K562 (cell line): ENCODE data around the gene FMN2. TPM values are rescaled to one million over a fixed set of nuclear protein-coding genes. Genes with fewer than 3 reads are reported as not detected.

Source experiments
- ATAC-seq: fragments of 200-7000 bp; cut with Tn5 transposase; 3 replicates; pipeline ENCODE4 v1.9.1; 2020; ENCODE audit warnings: moderate library complexity
- BruUV-seq: library from RNA; stranded (reverse); fragments of 400-500 nt; replicated peaks from 2 replicates; lab custom pipeline; 2021; lab: Mats Ljungman, UMichigan
- CTCF ChIA-PET: fragments of 300-600 bp; formaldehyde crosslinking; extraction: SDS; loops from one replicate; lab custom pipeline; 2021; ENCODE audit warnings: low intra/inter-chr PET ratio; lab: Yijun Ruan, JAX
- POLR2A ChIA-PET: fragments of 300-600, 350-650 bp; sonication (Branson Sonifier 250); formaldehyde crosslinking; extraction: SDS; loops from one replicate; lab custom pipeline; 2021; ENCODE audit warnings: antibody characterized with exemption, inconsistent platforms; lab: Yijun Ruan, JAX
- DNase-seq, 4 experiments: peaks; one replicate each; pipeline versions ENCODE4 v3.0.0 to v3.0.0-alpha.2; 2011 to 2018; ENCODE audit warnings: low spot score in 3 of 4, mixed read lengths in 3 of 4; ENCODE audit errors: extremely low read depth in 1 of 4
- FAIRE-seq: peaks from 2 replicates; lab custom pipeline; 2011; peaks lifted over from hg19 to GRCh38; lab: Jason Lieb, UNC
- H2AFZ ChIP-seq: 2 replicates; pipeline ENCODE4 v1.6.0; 2011; ENCODE audit warnings: low read depth, low read length, control low read depth, inconsistent platforms
- H3K27ac ChIP-seq: fragments of 200-600 bp; 3 replicates; pipeline ENCODE4 v1.8.0; 2011; ENCODE audit warnings: low read depth, mild to moderate bottlenecking, control low read depth, inconsistent platforms, low read length, moderate library complexity, mixed read lengths; ENCODE audit errors: extremely low read depth
- H3K27me3 ChIP-seq, 2 experiments: fragments of 300-600 bp in 1 of 2; 2 replicates in 1 of 2; 3 replicates in 1 of 2; pipeline versions ENCODE4 v1.6.0 to v1.8.0; 2011; ENCODE audit warnings: inconsistent platforms in 2 of 2, low read length in 2 of 2, mild to moderate bottlenecking in 1 of 2, mixed read lengths in 1 of 2, moderate library complexity in 1 of 2; ENCODE audit not compliant: control insufficient read depth in 2 of 2, insufficient read depth in 2 of 2
- H3K36me3 ChIP-seq: fragments of 300-600 bp; 3 replicates; pipeline ENCODE4 v1.8.0; 2011; ENCODE audit warnings: mild to moderate bottlenecking, low read length, inconsistent platforms; ENCODE audit not compliant: control insufficient read depth, insufficient read depth
- H3K4me1 ChIP-seq, 2 experiments: fragments of 200-600 bp in 1 of 2; replicated peaks in 1 of 2; 2 replicates in 1 of 2; 3 replicates in 1 of 2; pipeline versions ENCODE4 v1.5.1 to v1.8.0; 2011; ENCODE audit warnings: inconsistent platforms in 2 of 2, low read length in 2 of 2, mild to moderate bottlenecking in 1 of 2, mixed read lengths in 1 of 2, moderate library complexity in 1 of 2; ENCODE audit not compliant: control insufficient read depth in 2 of 2, insufficient read depth in 2 of 2
- H3K4me2 ChIP-seq: 2 replicates; pipeline ENCODE4 v1.6.1; 2011; ENCODE audit warnings: low read length, control low read depth, inconsistent platforms, mixed read lengths; ENCODE audit not compliant: insufficient read depth
- H3K4me3 ChIP-seq: fragments of 200-600 bp; sonication (generic), shearing (Covaris generic); 2 replicates; pipeline ENCODE4 v1.5.1; 2016; ENCODE audit warnings: control low read depth, inconsistent platforms
- H3K79me2 ChIP-seq: fragments of 200-600 bp; 3 replicates; pipeline ENCODE4 v1.8.0; 2011; ENCODE audit warnings: low read length, inconsistent platforms; ENCODE audit not compliant: control insufficient read depth, insufficient read depth
- H3K9ac ChIP-seq, 2 experiments: 2 replicates each; pipeline versions ENCODE4 v1.6.0 to v1.6.1; 2011; ENCODE audit warnings: low read depth in 2 of 2, low read length in 2 of 2, control low read depth in 1 of 2, inconsistent platforms in 1 of 2, mild to moderate bottlenecking in 1 of 2, mixed read lengths in 1 of 2; ENCODE audit not compliant: insufficient read depth in 1 of 2
- H3K9me1 ChIP-seq: one replicate; pipeline ENCODE4 v1.6.0; 2011; ENCODE audit warnings: inconsistent platforms, mild to moderate bottlenecking, low read length, moderate library complexity; ENCODE audit not compliant: control insufficient read depth, insufficient read depth
- H3K9me3 ChIP-seq: replicated peaks from 2 replicates; pipeline ENCODE4 v1.5.1; 2011; ENCODE audit warnings: low read depth, low read length, inconsistent platforms; ENCODE audit not compliant: control insufficient read depth, insufficient read depth
- H4K20me1 ChIP-seq: replicated peaks from 2 replicates; pipeline ENCODE4 v1.6.1; 2011; ENCODE audit warnings: low read length, inconsistent platforms, mixed read lengths; ENCODE audit not compliant: control insufficient read depth, insufficient read depth
- ASH1L ChIP-seq: fragments of 450-650 bp; IDR thresholded peaks from 2 replicates; pipeline ENCODE4 v1.6.1; 2018; ENCODE audit warnings: borderline replicate concordance, mild to moderate bottlenecking, low read depth; ENCODE audit not compliant: partially characterized antibody
- BRD4 ChIP-seq: fragments of 200-600 bp; sonication (generic); IDR thresholded peaks from 2 replicates; pipeline ENCODE4 v1.6.1; 2017; ENCODE audit warnings: inconsistent platforms
- ILK ChIP-seq: fragments of 450-650 bp; IDR thresholded peaks from 2 replicates; pipeline ENCODE4 v1.6.1; 2016; ENCODE audit warnings: missing genetic modification characterization, low read depth, mild to moderate bottlenecking, missing compliant biosample characterization, moderate library complexity, borderline replicate concordance
- NCOA6 ChIP-seq: fragments of 450-650 bp; IDR thresholded peaks from 2 replicates; pipeline ENCODE4 v1.6.1; 2017; ENCODE audit warnings: mild to moderate bottlenecking
- POLR2G ChIP-seq: fragments of 200-400 bp; formaldehyde crosslinking; IDR thresholded peaks from 2 replicates; pipeline ENCODE4 v1.6.1; 2017; ENCODE audit warnings: low read depth, mild to moderate bottlenecking, antibody characterized with exemption, low read length, moderate library complexity
- RAD51 ChIP-seq: fragments of 450-650 bp; IDR thresholded peaks from 2 replicates; pipeline ENCODE4 v1.7.1; 2016; ENCODE audit warnings: low read depth, mild to moderate bottlenecking, borderline replicate concordance
- XRCC5 ChIP-seq: fragments of 200-400 bp; formaldehyde crosslinking; IDR thresholded peaks from 2 replicates; pipeline ENCODE4 v1.6.1; 2017; ENCODE audit warnings: low read depth, mild to moderate bottlenecking, low read length
- ZNF217 ChIP-seq: sonication (generic); formaldehyde crosslinking; IDR thresholded peaks from 2 replicates; pipeline ENCODE4 v1.8.0; 2022; ENCODE audit warnings: mild to moderate bottlenecking, missing genetic modification reagents
- ZNF324 ChIP-seq: fragments of 250-450 bp; sonication (Bioruptor Pico); IDR thresholded peaks from 2 replicates; pipeline ENCODE4 v1.4.0; 2020; ENCODE audit warnings: mild to moderate bottlenecking
- ZNF431 ChIP-seq: sonication (generic); formaldehyde crosslinking; IDR thresholded peaks from 2 replicates; pipeline ENCODE4 v1.8.0; 2022; ENCODE audit warnings: mild to moderate bottlenecking, missing genetic modification reagents
- WGBS: fragments of 100-300 bp; shearing (Covaris generic); methylation state at CpG from one replicate; pipeline ENCODE4 v1.1.6; 2016; ENCODE audit warnings: low coverage, mixed read lengths; ENCODE audit not compliant: insufficient coverage; ENCODE audit errors: missing lambda C conversion rate; 5-methylcytosine and 5-hydroxymethylcytosine counted together
- in situ Hi-C: fragments of 300-500 bp; cut with MboI; formaldehyde crosslinking; loops from 4 replicates; pipeline ENCODE4 v1.15.0; 2018; ENCODE audit warnings: inconsistent platforms, mixed read lengths
- intact Hi-C: fragments of 100-400 bp; cut with micrococcal nuclease; formaldehyde crosslinking; loops from 2 replicates; pipeline ENCODE4 v1.14.2; 2022
- polyA plus RNA-seq, 8 experiments: library from polyadenylated mRNA; depleted of rRNA in 4 of 8; stranded (reverse) in 5 of 8; unstranded in 3 of 8; fragments of >200 nt; fragmentation: Nextera tagmentation in 2 of 8; fragmentation: Illumina TruSeq in 1 of 8; extraction: Ambion mirVana in 2 of 8; extraction: Trizol in 1 of 8; gene quantifications; 2 replicates each; pipeline versions ENCODE4 v1.2.1 to v1.2.3, GENCODE V29; 2011 to 2014; ENCODE audit warnings: inconsistent platforms in 1 of 8, missing spikeins in 1 of 8
- total RNA-seq, 7 experiments: library from RNA; depleted of rRNA in 6 of 7; stranded (reverse); fragments of >200 nt in 6 of 7; fragmentation: Illumina TruSeq in 2 of 7; extraction: Trizol in 2 of 7; gene quantifications; 2 replicates each; pipeline versions ENCODE4 v1.2.1 to v1.2.3, GENCODE V29; 2011 to 2021; ENCODE audit warnings: low replicate concordance in 1 of 7
- TF ChIP-seq, protein P1 (sequence below): fragments of 250-450 bp; sonication (Bioruptor Pico); IDR thresholded peaks from 2 replicates; pipeline ENCODE4 v1.8.0; 2022; ENCODE audit warnings: inconsistent platforms, mild to moderate bottlenecking, moderate library complexity, borderline replicate concordance

The FMN2 gene
- total and polyA plus RNA-seq, 9 of the 15 experiments (the other 6 are each of a cell fraction or from before 2014, with no cell fraction given), result 0.15 to 0.45 (median 0.16) TPM; not detected in 3

- no peak for ATAC-seq
- FAIRE-seq, result no peak
- no TSS peak for BruUV-seq
- intact Hi-C loops, result no loop called here
- H3K4me3 ChIP-seq, result no peak overlapping the region
- ChIA-PET POLR2A (no interaction called here), CTCF (no interaction called here)
- H3K27ac ChIP-seq, result no peak overlapping the region
- whole genome bisulfite sequencing, result 2% methylated on average over 8 of the region's 18 CpGs
- no peaks in the 10 kb centered on the region for H3K4me1 ChIP-seq
- no peaks in the 10 kb centered on the region for H3K27me3 ChIP-seq
- no peak overlapping the region for H3K9ac ChIP-seq
- H3K4me2 ChIP-seq, result no peak overlapping the region
- H3K79me2 ChIP-seq, result no peaks in the 10 kb centered on the region
- H2AFZ ChIP-seq, result no peak overlapping the region
- H4K20me1 ChIP-seq, result no peaks in the 10 kb centered on the region
- in situ Hi-C loops, result no loop called here
- no peaks in the 10 kb centered on the region; the same call in 1 of the 2 replicates for H3K9me3 ChIP-seq
- DNase-seq, result no peak
- H3K9me1 ChIP-seq, result no peaks in the 10 kb centered on the region
- H3K36me3 ChIP-seq, result no peaks in the 10 kb centered on the region
- TF ChIP-seq ZNF431 (CRISPR knock-in tag) (no peak), NCOA6 (no peak), ZNF324 (CRISPR knock-in tag) (no peak), BRD4 (no peak), ZNF217 (CRISPR knock-in tag) (no peak), POLR2G (no peak), RAD51 (no peak), ASH1L (no peak), ILK (tag) (no peak), XRCC5 (no peak)
- TF ChIP-seq, protein P1, sequence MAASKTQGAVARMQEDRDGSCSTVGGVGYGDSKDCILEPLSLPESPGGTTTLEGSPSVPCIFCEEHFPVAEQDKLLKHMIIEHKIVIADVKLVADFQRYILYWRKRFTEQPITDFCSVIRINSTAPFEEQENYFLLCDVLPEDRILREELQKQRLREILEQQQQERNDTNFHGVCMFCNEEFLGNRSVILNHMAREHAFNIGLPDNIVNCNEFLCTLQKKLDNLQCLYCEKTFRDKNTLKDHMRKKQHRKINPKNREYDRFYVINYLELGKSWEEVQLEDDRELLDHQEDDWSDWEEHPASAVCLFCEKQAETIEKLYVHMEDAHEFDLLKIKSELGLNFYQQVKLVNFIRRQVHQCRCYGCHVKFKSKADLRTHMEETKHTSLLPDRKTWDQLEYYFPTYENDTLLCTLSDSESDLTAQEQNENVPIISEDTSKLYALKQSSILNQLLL (CRISPR knock-in tag), result no peak
Observed at GRCh38 chr1:240207073-240207709, 115.5 kb downstream of the FMN2 start.
